Spleen (tissue), 7 donors: ENCODE results near the gene CAMK2B.

Experiments used
- CTCF ChIP-seq, 11 experiments: fragments of 200-600 bp in 7 of 11; fragments of 450-650 bp in 4 of 11; sonication (generic) in 4 of 11; IDR thresholded peaks in 8 of 11; conservative IDR thresholded peaks in 3 of 11; 1 replicate in 7 of 11; 2 replicates in 4 of 11; pipeline versions ENCODE4 v1.4.0 to v1.8.0; 2016 to 2021; ENCODE audit warnings: antibody characterized with exemption in 11 of 11, inconsistent platforms in 4 of 11, mild to moderate bottlenecking in 1 of 11
- POLR2AphosphoS5 ChIP-seq, 3 donors: sonication (generic); formaldehyde crosslinking; IDR thresholded peaks; one replicate each; pipeline ENCODE4 v1.5.1; 2017; ENCODE audit warnings: antibody characterized with exemption in 3 of 3
- donor health status: DM: no; HTN: no; CAD: no; lungs with moderate emphysema.
- donor health status: DM: no; HTN: no; CAD: no.
- donor health status: DM: no; HTN: no; CAD: no.

GRCh38 chr7:44276571-44277221 is 48.7 kb downstream of the CAMK2B start:
- no peak for TF ChIP-seq CTCF (IDR thresholded peaks at IDR 0.05 in 8 of 11, conservative IDR thresholded peaks at IDR 0.05 in 3 of 11)
- TF ChIP-seq POLR2AphosphoS5 (IDR thresholded peaks at IDR 0.05): no peak
